SH-SY5Y (cell line): ENCODE measurements around the gene PLSCR1.

Experiments
- GATA2 ChIP-seq: IDR thresholded peaks from 2 replicates; pipeline ENCODE4 v1.6.1; 2011; ENCODE audit warnings: mild to moderate bottlenecking, low read depth, low read length
- GATA3 ChIP-seq: IDR thresholded peaks from 2 replicates; pipeline ENCODE4 v1.6.1; 2011; ENCODE audit warnings: low read depth, mild to moderate bottlenecking, low read length, moderate library complexity

DNA sequence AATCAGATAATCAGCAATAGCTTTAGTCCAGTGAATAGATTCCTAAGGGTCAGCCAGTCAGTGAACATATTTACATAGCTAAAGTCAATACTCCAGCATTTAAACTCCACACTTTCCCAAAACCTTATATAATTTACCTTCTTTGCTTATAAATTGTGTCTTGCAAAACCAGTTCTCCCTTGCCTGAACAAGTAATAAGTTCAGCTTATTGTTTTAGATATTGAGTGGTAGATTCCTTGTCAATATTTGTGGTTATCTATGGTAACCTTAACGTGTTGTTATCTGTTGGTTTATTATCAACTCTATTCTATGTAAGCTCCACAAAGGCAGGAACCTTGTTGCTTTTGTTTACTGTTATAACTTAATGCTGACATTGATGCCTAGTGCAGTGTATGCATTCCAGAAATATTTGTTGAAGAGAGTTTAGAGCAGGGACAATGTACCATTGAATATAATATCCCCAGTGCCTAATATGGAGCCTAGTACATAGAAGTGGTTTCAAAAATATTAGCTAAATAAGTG is 36.7 kb upstream of the PLSCR1 start:
- TF ChIP-seq GATA3 (no peak), GATA2 (no peak)
